Peyer's patch (tissue), 4 donors: Measurements from ENCODE around the gene MYPN.

Experiments used
- POLR2A ChIP-seq, 2 donors: fragments of 450-650 bp; IDR thresholded peaks; one replicate each; pipeline ENCODE4 v1.5.1; 2017; ENCODE audit warnings: antibody characterized with exemption in 2 of 2, mild to moderate bottlenecking in 2 of 2, moderate library complexity in 2 of 2
- TF ChIP-seq, protein P1 (sequence below), 6 experiments: fragments of 450-650 bp in 4 of 6; fragments of 200-600 bp in 2 of 6; sonication (generic) in 1 of 6; IDR thresholded peaks; one replicate each; pipeline ENCODE4 v1.5.1; 2017 to 2019; ENCODE audit warnings: antibody characterized with exemption in 6 of 6, mild to moderate bottlenecking in 3 of 6, moderate library complexity in 1 of 6

DNA sequence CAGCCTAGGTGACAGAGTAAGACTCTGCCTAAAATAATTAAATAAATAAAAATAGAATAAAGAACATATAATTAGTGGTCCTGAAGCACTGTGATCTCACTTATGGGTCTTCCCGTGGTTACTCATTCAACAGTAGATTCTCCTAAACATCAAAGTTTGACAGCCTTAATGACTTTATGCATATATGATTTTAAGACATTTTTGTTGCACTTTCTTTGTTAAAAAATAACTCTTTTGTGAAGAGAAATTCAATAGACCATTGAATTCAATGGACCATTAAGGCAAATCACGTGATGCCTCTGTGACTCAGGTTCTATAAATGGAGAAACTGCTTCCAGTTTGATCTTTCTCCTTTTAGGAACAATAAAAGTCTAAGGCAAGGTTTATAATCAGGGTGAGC lies 63.0 kb downstream of the MYPN start:
- TF ChIP-seq, protein P1, sequence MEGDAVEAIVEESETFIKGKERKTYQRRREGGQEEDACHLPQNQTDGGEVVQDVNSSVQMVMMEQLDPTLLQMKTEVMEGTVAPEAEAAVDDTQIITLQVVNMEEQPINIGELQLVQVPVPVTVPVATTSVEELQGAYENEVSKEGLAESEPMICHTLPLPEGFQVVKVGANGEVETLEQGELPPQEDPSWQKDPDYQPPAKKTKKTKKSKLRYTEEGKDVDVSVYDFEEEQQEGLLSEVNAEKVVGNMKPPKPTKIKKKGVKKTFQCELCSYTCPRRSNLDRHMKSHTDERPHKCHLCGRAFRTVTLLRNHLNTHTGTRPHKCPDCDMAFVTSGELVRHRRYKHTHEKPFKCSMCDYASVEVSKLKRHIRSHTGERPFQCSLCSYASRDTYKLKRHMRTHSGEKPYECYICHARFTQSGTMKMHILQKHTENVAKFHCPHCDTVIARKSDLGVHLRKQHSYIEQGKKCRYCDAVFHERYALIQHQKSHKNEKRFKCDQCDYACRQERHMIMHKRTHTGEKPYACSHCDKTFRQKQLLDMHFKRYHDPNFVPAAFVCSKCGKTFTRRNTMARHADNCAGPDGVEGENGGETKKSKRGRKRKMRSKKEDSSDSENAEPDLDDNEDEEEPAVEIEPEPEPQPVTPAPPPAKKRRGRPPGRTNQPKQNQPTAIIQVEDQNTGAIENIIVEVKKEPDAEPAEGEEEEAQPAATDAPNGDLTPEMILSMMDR (IDR thresholded peaks at IDR 0.05) = no peak
- no peak for TF ChIP-seq POLR2A (IDR thresholded peaks at IDR 0.05)
